HepG2 (cell line): Measurements from ENCODE around the gene ZNF416. TPM values are rescaled to one million over a fixed set of nuclear protein-coding genes. Genes with fewer than 3 reads are reported as not detected.

Source experiments
- ATAC-seq: fragments of 200-7000 bp; cut with Tn5 transposase; 3 replicates; pipeline ENCODE4 v1.9.1; 2020; ENCODE audit warnings: mild to moderate bottlenecking, moderate library complexity
- BruUV-seq: library from RNA; stranded (reverse); fragments of 400-500 nt; replicated peaks from 2 replicates; lab custom pipeline; 2021; lab: Mats Ljungman, UMichigan
- CTCF ChIA-PET: fragments of 300-600 bp; formaldehyde crosslinking; extraction: SDS; loops from one replicate; lab custom pipeline; 2021; ENCODE audit warnings: low total read pairs, inconsistent platforms, low intra/inter-chr PET ratio; lab: Yijun Ruan, JAX
- POLR2A ChIA-PET: fragments of 350-600 bp; sonication (Branson Sonifier 250); formaldehyde crosslinking; loops from one replicate; lab custom pipeline; 2020; ENCODE audit warnings: antibody characterized with exemption, inconsistent platforms; lab: Yijun Ruan, JAX
- DNase-seq: peaks from one replicate; pipeline ENCODE4 v3.0.0-alpha.2; 2015; ENCODE audit warnings: low spot score
- FAIRE-seq: peaks from 3 replicates; lab custom pipeline; 2011; peaks lifted over from hg19 to GRCh38; lab: Jason Lieb, UNC
- H2AFZ ChIP-seq: one replicate; pipeline ENCODE4 v1.6.1; 2011; ENCODE audit warnings: low read length, inconsistent platforms
- H3K27ac ChIP-seq: fragments of 300-600 bp; 3 replicates; pipeline ENCODE4 v1.8.0; 2011; ENCODE audit warnings: mixed run types, mild to moderate bottlenecking, mixed read lengths, low read length, inconsistent platforms; ENCODE audit not compliant: insufficient read depth; ENCODE audit errors: extremely low read length
- H3K27me3 ChIP-seq, 2 experiments: fragments of 200-600 bp in 1 of 2; 2 replicates in 1 of 2; 3 replicates in 1 of 2; pipeline versions ENCODE4 v1.6.0 to v1.8.0; 2011; ENCODE audit warnings: low read length in 2 of 2, mild to moderate bottlenecking in 2 of 2, moderate library complexity in 2 of 2, inconsistent platforms in 1 of 2; ENCODE audit not compliant: insufficient read depth in 2 of 2, control insufficient read depth in 1 of 2
- H3K36me3 ChIP-seq, 2 experiments: fragments of 200-600 bp in 1 of 2; replicated peaks in 1 of 2; 2 replicates in 1 of 2; 3 replicates in 1 of 2; pipeline versions ENCODE4 v1.5.1 to v1.8.0; 2011; ENCODE audit warnings: low read length in 2 of 2, inconsistent platforms in 1 of 2; ENCODE audit not compliant: insufficient read depth in 2 of 2, control insufficient read depth in 1 of 2
- H3K4me1 ChIP-seq: 2 replicates; pipeline ENCODE4 v1.5.1; 2012; ENCODE audit warnings: low read length, inconsistent platforms; ENCODE audit not compliant: insufficient read depth
- H3K4me2 ChIP-seq: 2 replicates; pipeline ENCODE4 v1.6.0; 2011; ENCODE audit warnings: low read depth, low read length, inconsistent platforms
- H3K4me3 ChIP-seq, 3 experiments: fragments of 200-600 bp in 1 of 3; sonication (generic), shearing (Covaris generic) in 1 of 3; replicated peaks in 1 of 3; 2 replicates each; pipeline ENCODE4 v1.5.1; 2011 to 2016; ENCODE audit warnings: low read length in 3 of 3, inconsistent platforms in 2 of 3, low read depth in 2 of 3, mild to moderate bottlenecking in 2 of 3, control low read depth in 1 of 3, mixed read lengths in 1 of 3; ENCODE audit not compliant: insufficient read depth in 1 of 3
- H3K79me2 ChIP-seq: one replicate; pipeline ENCODE4 v1.6.1; 2011; ENCODE audit warnings: low read length, inconsistent platforms; ENCODE audit not compliant: insufficient read depth
- H3K9ac ChIP-seq: 2 replicates; pipeline ENCODE4 v1.6.0; 2011; ENCODE audit warnings: mild to moderate bottlenecking, low read depth, low read length, inconsistent platforms; ENCODE audit not compliant: insufficient read depth
- H3K9me3 ChIP-seq: 2 replicates; pipeline ENCODE4 v1.5.1; 2012; ENCODE audit warnings: mild to moderate bottlenecking, low read length
- H4K20me1 ChIP-seq: 2 replicates; pipeline ENCODE4 v1.6.0; 2011; ENCODE audit warnings: inconsistent platforms, mild to moderate bottlenecking, low read length, moderate library complexity; ENCODE audit not compliant: insufficient read depth
- ATF7 ChIP-seq, 2 experiments: fragments of 450-650 bp in 1 of 2; sonication (generic) in 1 of 2; formaldehyde crosslinking in 1 of 2; IDR thresholded peaks; 2 replicates each; pipeline versions ENCODE4 v1.4.0 to v1.6.1; 2016 to 2020; ENCODE audit warnings: antibody characterized with exemption in 1 of 2, mild to moderate bottlenecking in 1 of 2, missing genetic modification reagents in 1 of 2
- EED ChIP-seq: sonication (generic); formaldehyde crosslinking; IDR thresholded peaks from 2 replicates; pipeline ENCODE4 v1.5.0; 2020; ENCODE audit warnings: mild to moderate bottlenecking, missing genetic modification reagents
- RAD21 ChIP-seq: fragments of 450-650 bp; formaldehyde crosslinking; IDR thresholded peaks from 2 replicates; pipeline ENCODE4 v1.5.0; 2020; ENCODE audit warnings: mild to moderate bottlenecking
- TCF7 ChIP-seq: sonication (generic); IDR thresholded peaks from 2 replicates; pipeline ENCODE4 v1.6.1; 2016; ENCODE audit warnings: antibody characterized with exemption, low read depth
- ZBTB49 ChIP-seq: sonication (generic); formaldehyde crosslinking; IDR thresholded peaks from 2 replicates; pipeline ENCODE4 v1.4.0; 2020; ENCODE audit warnings: missing genetic modification reagents, borderline replicate concordance
- ZBTB8A ChIP-seq: sonication (generic); formaldehyde crosslinking; IDR thresholded peaks from 2 replicates; pipeline ENCODE4 v1.4.0; 2020; ENCODE audit warnings: mild to moderate bottlenecking, low read depth, missing genetic modification reagents, borderline replicate concordance
- ZNF615 ChIP-seq: sonication (generic); formaldehyde crosslinking; IDR thresholded peaks from 2 replicates; pipeline ENCODE4 v1.5.0; 2020; ENCODE audit warnings: mild to moderate bottlenecking, missing genetic modification reagents, borderline replicate concordance
- ZNF709 ChIP-seq: sonication (generic); formaldehyde crosslinking; IDR thresholded peaks from 2 replicates; pipeline ENCODE4 v1.5.0; 2020; ENCODE audit warnings: mild to moderate bottlenecking, missing genetic modification reagents
- ZNF773 ChIP-seq: sonication (generic); formaldehyde crosslinking; IDR thresholded peaks from 2 replicates; pipeline ENCODE4 v1.4.0; 2020; ENCODE audit warnings: missing genetic modification reagents, borderline replicate concordance
- ZNF775 ChIP-seq: sonication (generic); formaldehyde crosslinking; IDR thresholded peaks from 2 replicates; pipeline ENCODE4 v1.4.0; 2020; ENCODE audit warnings: missing genetic modification reagents, mild to moderate bottlenecking, moderate library complexity, borderline replicate concordance
- ZNF782 ChIP-seq: sonication (generic); formaldehyde crosslinking; IDR thresholded peaks from 2 replicates; pipeline ENCODE4 v1.4.0; 2020; ENCODE audit warnings: missing genetic modification reagents, mild to moderate bottlenecking, borderline replicate concordance
- WGBS: methylation state at CpG from one replicate; pipeline ENCODE4 v1.1.6; 2017; ENCODE audit warnings: low lambda C conversion rate; 5-methylcytosine and 5-hydroxymethylcytosine counted together
- in situ Hi-C: cut with HindIII; loops from 2 replicates; pipeline ENCODE4 v1.10.0; 2017; ENCODE audit warnings: low pct_unique_long_range_greater_than_20kb; ENCODE audit not compliant: extremely low pct_ligation_motif_present
- intact Hi-C: fragments of 100-400 bp; cut with micrococcal nuclease; formaldehyde crosslinking; loops from one replicate; pipeline ENCODE4 v1.10.0; 2022; ENCODE audit not compliant: unreplicated experiment
- polyA plus RNA-seq, 8 experiments: library from polyadenylated mRNA; depleted of rRNA in 3 of 8; stranded (reverse) in 7 of 8; unstranded in 1 of 8; fragments of >200 nt; fragmentation: Illumina TruSeq in 4 of 8; extraction: Trizol in 4 of 8; gene quantifications; 2 replicates each; pipeline versions ENCODE4 v1.2.1 to v1.2.3, GENCODE V29; 2011 to 2016; ENCODE audit warnings: low read depth in 4 of 8, missing spikeins in 1 of 8, mixed read lengths in 1 of 8; ENCODE audit not compliant: insufficient read depth in 1 of 8
- total RNA-seq, 5 experiments: library from RNA; depleted of rRNA; stranded (reverse); fragments of >200 nt; fragmentation: Illumina TruSeq; extraction: Trizol; gene quantifications; 2 replicates each; pipeline ENCODE4 v1.2.3, GENCODE V29; 2016; ENCODE audit warnings: low read depth in 1 of 5
- TF ChIP-seq, protein P1 (sequence below): sonication (generic); formaldehyde crosslinking; IDR thresholded peaks from 2 replicates; pipeline ENCODE4 v1.5.0; 2020; ENCODE audit warnings: missing genetic modification reagents

The ZNF416 gene
- total and polyA plus RNA-seq, 2 of the 13 experiments (the other 11 are each of a cell fraction or from before 2014, with no cell fraction given): 1.5 to 5.3 TPM

DNA sequence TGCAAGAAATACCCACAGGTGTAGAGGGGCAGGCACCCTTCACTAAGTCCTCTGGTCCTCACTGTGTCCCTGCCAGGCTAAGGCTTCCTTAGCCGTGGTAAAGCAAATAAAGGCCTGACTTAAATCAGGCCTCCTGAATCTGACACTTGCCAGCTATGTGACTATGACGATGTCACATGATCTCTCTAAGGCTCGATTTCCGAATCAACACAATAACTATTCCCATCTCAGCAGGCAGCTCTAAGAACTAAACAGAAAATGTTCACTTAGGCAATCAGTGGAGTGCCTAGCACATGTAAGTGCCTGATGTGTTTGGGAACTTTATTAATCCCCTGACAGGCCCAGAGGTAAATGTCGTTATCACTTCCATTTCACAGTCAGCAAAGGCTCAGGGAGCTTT is 21.1 kb downstream of the ZNF416 start:
- no peak for TF ChIP-seq RAD21 (CRISPR knock-in tag)
- TF ChIP-seq ZNF775 (CRISPR knock-in tag): no peak
- no peak for TF ChIP-seq ZNF709
- TF ChIP-seq ZNF782: no peak
- TF ChIP-seq TCF7: no peak
- TF ChIP-seq ZBTB49 (CRISPR knock-in tag): no peak
- TF ChIP-seq EED (CRISPR knock-in tag): no peak
- TF ChIP-seq, protein P1, sequence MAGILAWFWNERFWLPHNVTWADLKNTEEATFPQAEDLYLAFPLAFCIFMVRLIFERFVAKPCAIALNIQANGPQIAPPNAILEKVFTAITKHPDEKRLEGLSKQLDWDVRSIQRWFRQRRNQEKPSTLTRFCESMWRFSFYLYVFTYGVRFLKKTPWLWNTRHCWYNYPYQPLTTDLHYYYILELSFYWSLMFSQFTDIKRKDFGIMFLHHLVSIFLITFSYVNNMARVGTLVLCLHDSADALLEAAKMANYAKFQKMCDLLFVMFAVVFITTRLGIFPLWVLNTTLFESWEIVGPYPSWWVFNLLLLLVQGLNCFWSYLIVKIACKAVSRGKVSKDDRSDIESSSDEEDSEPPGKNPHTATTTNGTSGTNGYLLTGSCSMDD: no peak
- no peak for TF ChIP-seq ZNF773 (CRISPR knock-in tag)
- TF ChIP-seq ATF7 (IDR thresholded peaks at IDR 0.05): no peak
- no peak for TF ChIP-seq ATF7 (CRISPR knock-in tag; IDR thresholded peaks at IDR 0.05)
- TF ChIP-seq ZBTB8A: no peak
- TF ChIP-seq ZNF615 (CRISPR knock-in tag): no peak
- peaks cover 23% of the 10 kb centered on the region for H3K79me2 ChIP-seq
- peak overlapping the region in 1 of 3 experiments; percentile 99; a peak in 1 of 6 replicates for H3K4me3 ChIP-seq
- H3K36me3 ChIP-seq: peaks cover 10 to 35% of the 10 kb centered on the region in 2 experiments
- peaks cover 29% of the 10 kb centered on the region for H3K4me1 ChIP-seq
- no peaks in the 10 kb centered on the region for H4K20me1 ChIP-seq
- H3K4me2 ChIP-seq: peak overlapping the region; percentile 91
- BruUV-seq: no TSS peak
- CTCF ChIA-PET: no interaction called here
- peaks cover 24% of the 10 kb centered on the region for H3K9me3 ChIP-seq
- no peak for ATAC-seq
- no peak for DNase-seq
- intact Hi-C loops: no loop called here
- H3K9ac ChIP-seq: peak overlapping the region; percentile 85; the same call in 1 of the 2 replicates
- no peak overlapping the region for H3K27ac ChIP-seq
- no peak overlapping the region for H2AFZ ChIP-seq
- FAIRE-seq: no peak
- 89% methylated on average over 5 of the region's 5 CpGs for WGBS
- no peaks in the 10 kb centered on the region; a peak in 1 of 5 replicates for H3K27me3 ChIP-seq
- in situ Hi-C loops: no loop called here
- POLR2A ChIA-PET: no interaction called here
